ENCODE measurements around the gene PCLAF.
"Not testable (repeated sequence)": the region's sequence is repeated elsewhere in the genome, so short reads cannot be mapped to it uniquely, and the experiment has no call there.

Gene PCLAF

DNA sequence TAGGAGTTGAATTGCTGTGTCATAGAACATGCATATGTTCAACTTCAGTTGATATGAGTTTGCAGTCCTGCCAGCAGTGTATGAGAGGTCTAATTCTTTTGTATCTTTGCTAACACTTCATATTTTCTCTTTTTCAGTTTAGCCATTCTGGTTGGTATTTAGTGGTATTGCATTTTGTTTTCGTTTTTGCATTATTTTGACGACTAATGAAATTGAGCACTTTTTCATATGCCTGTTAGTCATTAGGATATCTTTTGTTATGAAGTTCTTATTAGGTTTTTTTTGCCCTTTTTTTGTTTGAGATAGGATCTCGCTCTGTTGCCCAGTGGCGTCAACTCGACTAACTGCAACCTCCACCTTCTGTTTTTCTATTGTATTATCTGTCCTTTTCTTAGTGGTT, 15.5 kb upstream of the PCLAF start:
- H3K27ac ChIP-seq: no peak overlapping the region
- no peaks in the 10 kb centered on the region for H3K27me3 ChIP-seq
- intact Hi-C loops (cut with DNase I; ENCODE audit: low total_unique reads): no loop called here
- TF ChIP-seq, protein P1, sequence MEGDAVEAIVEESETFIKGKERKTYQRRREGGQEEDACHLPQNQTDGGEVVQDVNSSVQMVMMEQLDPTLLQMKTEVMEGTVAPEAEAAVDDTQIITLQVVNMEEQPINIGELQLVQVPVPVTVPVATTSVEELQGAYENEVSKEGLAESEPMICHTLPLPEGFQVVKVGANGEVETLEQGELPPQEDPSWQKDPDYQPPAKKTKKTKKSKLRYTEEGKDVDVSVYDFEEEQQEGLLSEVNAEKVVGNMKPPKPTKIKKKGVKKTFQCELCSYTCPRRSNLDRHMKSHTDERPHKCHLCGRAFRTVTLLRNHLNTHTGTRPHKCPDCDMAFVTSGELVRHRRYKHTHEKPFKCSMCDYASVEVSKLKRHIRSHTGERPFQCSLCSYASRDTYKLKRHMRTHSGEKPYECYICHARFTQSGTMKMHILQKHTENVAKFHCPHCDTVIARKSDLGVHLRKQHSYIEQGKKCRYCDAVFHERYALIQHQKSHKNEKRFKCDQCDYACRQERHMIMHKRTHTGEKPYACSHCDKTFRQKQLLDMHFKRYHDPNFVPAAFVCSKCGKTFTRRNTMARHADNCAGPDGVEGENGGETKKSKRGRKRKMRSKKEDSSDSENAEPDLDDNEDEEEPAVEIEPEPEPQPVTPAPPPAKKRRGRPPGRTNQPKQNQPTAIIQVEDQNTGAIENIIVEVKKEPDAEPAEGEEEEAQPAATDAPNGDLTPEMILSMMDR (IDR thresholded peaks at IDR 0.05): no peak
- DNase-seq: no peak
- no peaks in the 10 kb centered on the region for H3K9me3 ChIP-seq
- no peak overlapping the region for H3K4me3 ChIP-seq
- peaks cover 60 to 94% (median 61%) of the 10 kb centered on the region in 3 donors for H3K36me3 ChIP-seq
- H3K4me1 ChIP-seq: no peaks in the 10 kb centered on the region

DNA sequence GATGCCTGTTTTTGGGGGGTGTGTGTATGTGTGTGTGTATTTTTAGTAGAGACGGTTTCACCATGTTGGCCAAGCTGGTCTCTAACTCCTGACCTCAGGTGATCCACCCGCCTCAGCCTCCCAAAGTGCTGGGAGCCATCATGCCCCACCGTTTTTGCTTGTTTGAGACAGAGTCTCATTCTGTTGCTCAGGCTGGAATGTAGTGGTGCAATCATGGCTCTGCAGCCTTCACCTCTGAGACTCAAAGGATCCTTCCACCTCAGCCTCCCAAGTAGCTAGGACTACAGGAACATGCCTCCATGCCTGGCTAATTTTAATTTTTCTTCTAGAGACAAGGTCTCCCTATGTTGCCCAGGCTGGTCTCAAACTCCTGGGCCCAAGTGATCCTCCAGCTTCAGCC, 11.2 kb upstream of the PCLAF start:
- H3K9me3 ChIP-seq; H3K27ac ChIP-seq; intact Hi-C loops (cut with DNase I; ENCODE audit: low total_unique reads); H3K27me3 ChIP-seq; DNase-seq; H3K4me3 ChIP-seq: not testable (repeated sequence)
- peaks cover 27 to 63% (median 35%) of the 10 kb centered on the region in 3 donors for H3K36me3 ChIP-seq
- H3K4me1 ChIP-seq: peaks cover 0 to 12% (median 11%) of the 10 kb centered on the region in 4 donors

DNA sequence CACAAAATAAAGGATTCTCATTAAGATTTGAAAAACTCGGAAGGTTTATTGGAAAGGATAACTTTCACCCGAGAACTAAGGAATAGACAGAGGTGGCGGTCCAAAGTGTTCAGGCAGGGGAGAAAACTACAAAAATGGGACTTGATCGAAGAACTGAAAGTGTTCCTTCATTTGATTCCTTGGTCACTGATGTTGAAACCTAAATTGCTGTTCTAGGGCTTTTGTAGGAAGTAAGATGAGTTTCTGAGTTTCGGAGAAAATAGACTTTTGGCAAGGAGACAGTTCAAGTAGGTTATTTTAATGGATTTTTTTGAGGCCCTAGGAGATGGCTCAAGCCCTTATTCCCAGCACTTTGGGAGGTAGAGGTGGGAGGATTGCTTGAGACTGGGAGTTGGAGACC, 7.8 kb upstream of the PCLAF start:
- peak overlapping the region; percentile 69 to 85 for H3K4me3 ChIP-seq
- no peaks in the 10 kb centered on the region for H3K9me3 ChIP-seq
- H3K4me1 ChIP-seq: peaks cover 0 to 17% (median 11%) of the 10 kb centered on the region in 4 donors
- intact Hi-C loops (cut with DNase I; ENCODE audit: low total_unique reads): no loop called here
- no peaks in the 10 kb centered on the region for H3K27me3 ChIP-seq
- TF ChIP-seq, protein P1 (IDR thresholded peaks at IDR 0.05): no peak
- DNase-seq: no peak
- no peak overlapping the region for H3K27ac ChIP-seq
- peaks cover 0 to 29% (median 1%) of the 10 kb centered on the region in 3 donors for H3K36me3 ChIP-seq

DNA sequence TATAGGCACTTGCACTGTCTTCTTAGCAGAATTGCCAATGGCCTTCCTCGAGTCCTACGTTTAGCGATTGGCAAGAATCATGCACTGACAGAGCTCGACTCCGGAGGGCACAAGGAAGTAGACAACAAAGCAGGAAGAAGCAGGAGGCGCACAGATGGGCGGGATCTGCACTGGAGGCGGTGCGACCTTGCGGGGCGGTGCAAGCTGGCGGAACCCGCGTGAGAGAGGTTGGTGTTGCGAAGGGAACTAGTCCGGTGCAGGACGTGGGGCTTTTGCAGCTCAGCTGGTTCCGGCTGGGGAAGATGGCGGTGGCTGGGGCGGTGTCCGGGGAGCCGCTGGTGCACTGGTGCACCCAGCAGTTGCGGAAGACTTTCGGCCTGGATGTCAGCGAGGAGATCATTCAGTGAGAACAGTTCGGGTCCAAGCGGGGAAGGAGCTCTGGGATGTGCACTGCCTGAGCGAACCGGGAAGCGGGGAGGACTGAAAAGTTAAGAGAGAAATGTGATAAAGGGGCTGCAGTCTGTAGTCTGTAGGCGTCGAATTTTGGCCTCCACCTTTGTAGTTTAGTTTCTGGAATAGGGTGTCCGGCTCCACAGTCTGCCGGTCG, 6.4 kb upstream of the PCLAF start, which contains the start of gene TRIP4:
TRIP4 (plus strand) TSS at position 275 of the 607 bp plus-strand sequence; CDS start at position 303, 28 bp downstream.
- intact Hi-C loops (cut with DNase I; ENCODE audit: low total_unique reads): no loop called here
- no peaks in the 10 kb centered on the region for H3K27me3 ChIP-seq
- peaks cover 0 to 20% (median 0%) of the 10 kb centered on the region in 3 donors for H3K36me3 ChIP-seq
- H3K9me3 ChIP-seq: no peaks in the 10 kb centered on the region
- peak within 1 kb of the TSS; percentile 71 to 76 for H3K27ac ChIP-seq
- peaks cover 0 to 17% (median 11%) of the 10 kb centered on the region in 4 donors for H3K4me1 ChIP-seq
- peak; percentile 96 to 97 for DNase-seq
- peak within 1 kb of the TSS; percentile 69 to 85 for H3K4me3 ChIP-seq
- TF ChIP-seq, protein P1 (IDR thresholded peaks at IDR 0.05): no peak

DNA sequence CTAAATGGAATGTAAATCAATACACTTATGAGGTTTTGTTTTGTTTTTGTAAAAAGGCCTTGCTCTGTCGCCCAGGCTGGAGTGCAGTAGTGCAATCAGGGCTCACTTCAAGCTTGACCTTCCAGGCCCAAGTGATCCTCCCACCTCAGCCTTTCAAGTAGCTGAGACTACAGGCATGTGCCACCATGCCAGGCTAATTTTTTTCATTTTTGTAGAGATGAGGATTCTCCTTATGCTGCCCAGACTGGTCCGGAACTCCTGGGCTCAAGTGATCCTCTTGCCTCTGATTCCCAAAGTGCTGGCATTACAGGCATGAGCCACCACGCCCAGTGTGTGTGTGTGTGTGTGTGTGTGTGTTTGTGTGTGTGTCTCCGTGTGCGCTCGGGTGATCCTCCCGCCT, 5.0 kb upstream of the PCLAF start:
- peaks cover 0 to 7% (median 0%) of the 10 kb centered on the region in 3 donors for H3K36me3 ChIP-seq
- no peaks in the 10 kb centered on the region for H3K9me3 ChIP-seq
- H3K27me3 ChIP-seq: no peaks in the 10 kb centered on the region
- intact Hi-C loops (cut with DNase I; ENCODE audit: low total_unique reads): no loop called here
- H3K4me1 ChIP-seq: peaks cover 0 to 24% (median 15%) of the 10 kb centered on the region in 4 donors
- no peak overlapping the region for H3K4me3 ChIP-seq
- no peak overlapping the region for H3K27ac ChIP-seq
- TF ChIP-seq, protein P1 (IDR thresholded peaks at IDR 0.05): no peak
- no peak for DNase-seq

DNA sequence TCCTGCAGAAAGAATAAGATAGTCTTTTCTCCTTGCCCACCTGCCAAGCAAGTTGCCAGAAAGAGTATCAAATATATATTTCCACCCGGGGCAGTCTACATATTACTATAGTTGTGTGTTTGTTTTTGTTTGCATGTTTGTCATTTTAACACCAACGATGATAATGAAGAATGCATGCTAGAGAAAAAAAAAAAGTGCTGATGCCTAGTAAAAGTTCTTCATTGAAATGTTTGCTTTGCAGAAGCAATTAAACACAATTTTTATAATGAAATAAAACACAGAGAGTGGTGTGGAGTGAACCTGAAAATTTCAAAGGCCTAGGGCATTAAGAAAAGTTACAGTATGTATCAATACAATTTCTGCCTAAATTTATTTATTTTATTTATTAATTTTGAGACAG, 2.5 kb upstream of the PCLAF start:
- Histone ChIP-seq H3K36me3 (no peaks in the 10 kb centered on the region), H3K9me3 (no peaks in the 10 kb centered on the region), H3K27me3 (no peaks in the 10 kb centered on the region), H3K4me1 (peaks cover 0 to 24% (median 16%) of the 10 kb centered on the region in 4 donors), H3K27ac (no peak overlapping the region), H3K4me3 (no peak overlapping the region)
- intact Hi-C loops (cut with DNase I; ENCODE audit: low total_unique reads): loop anchor here (5.0 kb wide), 1 partner anchor 221 kb away; the partner anchor contains the start of gene PPIB
- TF ChIP-seq, protein P1 (IDR thresholded peaks at IDR 0.05): no peak
- no peak for DNase-seq

DNA sequence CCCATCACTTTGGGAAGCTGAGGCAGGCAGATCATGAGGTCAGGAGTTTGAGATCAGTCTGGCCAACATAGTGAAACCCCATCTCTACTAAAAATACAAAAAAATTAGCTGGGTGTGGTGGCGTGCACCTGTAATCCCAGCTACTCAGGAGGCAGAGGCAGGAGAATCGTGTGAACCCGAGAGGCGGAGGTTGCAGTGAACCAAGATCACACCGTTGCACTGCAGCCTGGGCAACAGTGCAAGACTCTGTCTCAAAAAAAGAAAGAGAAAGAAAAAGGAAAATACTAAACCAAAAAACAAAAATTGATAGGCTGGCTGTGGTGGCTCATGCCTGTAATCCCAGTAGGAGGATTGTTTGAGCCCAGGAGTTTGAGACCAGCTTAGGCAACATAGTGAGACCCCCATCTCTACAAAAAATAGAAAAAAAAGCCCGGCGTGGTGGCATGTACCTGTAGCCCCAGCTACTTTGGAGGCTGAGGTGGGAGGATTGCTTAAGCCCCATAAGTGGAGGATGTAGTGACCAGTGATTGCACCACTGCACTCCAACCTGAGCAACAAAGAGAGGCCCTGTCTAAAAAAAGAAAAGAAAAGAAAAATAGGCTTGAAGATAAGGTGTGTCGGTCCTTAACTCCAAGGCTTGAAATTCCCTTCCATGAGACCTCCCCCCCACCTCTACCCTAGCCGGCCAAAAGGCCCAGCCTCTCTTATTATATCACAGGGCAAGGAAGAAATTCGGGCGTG, 941 bp downstream of the PCLAF start:
- H3K4me3 ChIP-seq, H3K9me3 ChIP-seq, H3K27me3 ChIP-seq, DNase-seq, H3K27ac ChIP-seq, H3K36me3 ChIP-seq: not testable (repeated sequence)
- intact Hi-C loops (cut with DNase I; ENCODE audit: low total_unique reads): loop anchor here (5.0 kb wide), 1 partner anchor 218 kb away; the partner anchor contains the start of gene PPIB
- peaks cover 0 to 19% (median 10%) of the 10 kb centered on the region in 4 donors for H3K4me1 ChIP-seq

Data from tibial artery (tissue), 4 donors.